Smooth muscle cell of the brain vasculature (primary cell): ENCODE measurements around the gene SLC5A3.

Experiments used
- DNase-seq: peaks from one replicate; pipeline ENCODE4 v3.0.0-alpha.2; 2012; ENCODE audit warnings: low read depth, low spot score

The SLC5A3 gene

GRCh38 chr21:34071683-34072082 lies 1.7 kb upstream of the SLC5A3 start:
- DNase-seq: no peak

GRCh38 chr21:34072145-34073031 lies 990 bp upstream of the SLC5A3 start:
- DNase-seq: no peak

- no peak for DNase-seq
Measured at GRCh38 chr21:34073749-34074282, 438 bp downstream of the SLC5A3 start.

- no peak for DNase-seq
Measured at GRCh38 chr21:34074283-34075090, 1.1 kb downstream of the SLC5A3 start.

GRCh38 chr21:34075091-34075425 lies 1.7 kb downstream of the SLC5A3 start:
- DNase-seq: no peak

- DNase-seq: no peak
Measured at GRCh38 chr21:34075760-34076660, 2.6 kb downstream of the SLC5A3 start.

GRCh38 chr21:34076835-34077234 lies 3.5 kb downstream of the SLC5A3 start:
- DNase-seq: no peak

DNA sequence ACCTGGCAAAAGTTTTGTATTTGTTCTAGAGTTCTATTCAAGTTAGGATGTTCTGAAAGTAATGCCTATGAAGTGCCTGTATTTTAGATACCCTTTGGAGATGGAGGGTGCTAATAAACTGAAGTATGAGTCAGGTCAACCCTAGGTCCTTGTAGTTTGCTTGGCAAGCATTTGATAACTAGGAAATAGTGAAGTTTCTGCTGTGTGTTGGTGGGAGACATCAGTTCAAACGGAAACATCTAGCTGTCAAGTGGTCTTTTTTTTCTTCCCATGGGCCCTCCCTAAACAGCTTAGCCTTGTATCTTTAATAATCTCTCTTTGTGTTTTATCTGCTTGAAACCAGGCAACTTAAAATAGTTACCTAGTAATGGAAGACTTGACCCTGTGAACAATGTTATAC lies 4.5 kb downstream of the SLC5A3 start:
- no peak for DNase-seq

- DNase-seq: no peak
Measured at GRCh38 chr21:34078915-34079314, 5.5 kb downstream of the SLC5A3 start.

DNA sequence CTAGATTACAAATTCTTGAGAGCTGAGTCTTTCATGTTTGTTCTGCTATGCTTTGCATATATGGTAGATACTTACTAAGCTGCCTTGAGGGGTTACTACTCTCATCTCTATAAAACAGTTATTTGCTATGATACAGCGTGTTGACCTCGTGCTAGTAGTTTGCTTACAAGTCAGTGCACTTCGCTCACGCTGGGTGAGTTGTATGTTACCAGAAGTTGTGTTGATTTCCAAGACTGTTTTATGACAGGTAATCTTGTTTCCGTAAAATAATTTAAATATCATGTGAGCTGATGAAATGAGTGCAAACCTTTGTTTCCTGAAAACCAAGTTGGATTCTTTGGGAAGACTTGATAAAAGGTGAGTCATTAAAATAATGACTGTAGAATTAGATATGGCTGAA lies 7.3 kb downstream of the SLC5A3 start:
- DNase-seq: no peak

GRCh38 chr21:34082769-34083168 lies 9.4 kb downstream of the SLC5A3 start:
- DNase-seq: no peak

- DNase-seq: no peak
Measured at GRCh38 chr21:34083357-34083756, 10.0 kb downstream of the SLC5A3 start.

- no peak for DNase-seq
Measured at GRCh38 chr21:34085129-34085528, 11.8 kb downstream of the SLC5A3 start.

GRCh38 chr21:34086887-34087306 lies 13.5 kb downstream of the SLC5A3 start:
- DNase-seq: no peak

- DNase-seq: no peak
Measured at GRCh38 chr21:34088752-34089151, 15.4 kb downstream of the SLC5A3 start.

DNA sequence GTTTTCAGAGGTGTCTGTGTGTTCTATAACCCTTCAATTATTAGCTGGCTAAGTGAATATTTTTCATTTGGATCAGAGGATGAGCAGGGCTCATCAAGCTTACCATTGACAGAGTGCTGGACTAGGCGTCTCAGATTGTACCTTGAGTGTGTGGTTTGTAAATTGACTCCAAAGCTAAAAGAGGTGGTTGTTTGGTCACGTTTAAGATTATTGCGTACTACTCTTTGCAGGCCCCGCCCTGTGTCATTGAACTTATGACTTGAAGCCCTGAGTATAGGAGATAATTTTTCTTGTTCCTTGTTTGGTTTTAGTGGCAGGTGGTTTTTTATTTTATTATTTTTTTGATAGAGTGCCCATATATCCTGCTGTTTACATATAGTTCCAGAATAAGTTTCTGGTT lies 17.7 kb downstream of the SLC5A3 start:
- no peak for DNase-seq

- DNase-seq: no peak
Measured at GRCh38 chr21:34091607-34092006, 18.2 kb downstream of the SLC5A3 start.

DNA sequence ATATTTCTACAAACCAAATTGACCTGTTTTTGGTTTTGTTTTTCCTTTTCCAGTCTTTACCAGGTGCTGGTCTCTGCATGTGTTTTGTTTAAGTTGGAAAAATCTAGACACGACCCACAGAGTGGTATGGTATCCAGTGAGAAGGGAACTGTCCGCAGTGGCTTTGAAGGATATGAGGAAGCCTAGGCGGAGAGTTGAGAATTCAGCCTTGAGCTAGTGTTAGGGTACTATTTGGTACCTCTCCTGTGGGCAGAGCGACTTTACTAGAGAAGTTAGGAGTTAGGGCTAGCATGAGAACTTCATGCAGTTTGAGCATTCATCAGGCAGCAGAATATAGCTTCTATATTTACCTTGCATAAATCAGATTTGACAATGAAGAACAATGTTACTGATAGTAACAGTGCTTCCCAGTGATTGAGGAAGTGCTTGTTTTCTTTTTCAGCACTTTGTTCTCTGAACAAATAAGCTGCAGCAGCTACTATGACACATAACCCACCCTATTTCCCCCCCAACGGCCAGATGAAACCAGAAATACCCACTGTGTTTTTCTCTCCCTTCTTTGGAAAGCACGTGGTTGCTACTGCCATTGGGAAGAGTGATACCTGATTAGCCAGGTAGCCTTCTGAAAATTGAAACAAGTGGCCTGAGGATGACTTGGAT lies 19.0 kb downstream of the SLC5A3 start:
- DNase-seq: no peak

- no peak for DNase-seq
Measured at GRCh38 chr21:34093083-34093482, 19.7 kb downstream of the SLC5A3 start.

- no peak for DNase-seq
Measured at GRCh38 chr21:34094949-34095348, 21.6 kb downstream of the SLC5A3 start.

- no peak for DNase-seq
Measured at GRCh38 chr21:34097442-34097841, 24.1 kb downstream of the SLC5A3 start.
